ENCODE results near the gene INTS1. TPM values are rescaled to one million over a fixed set of nuclear protein-coding genes. Genes with fewer than 3 reads are reported as not detected.
A peak's percentile ranks its signal among the peaks of the same experiment; 100 is the strongest.

Gene INTS1
- total and polyA plus RNA-seq, 10 of the 15 experiments (the other 5 are each of a cell fraction or from before 2014, with no cell fraction given): 0.52 to 89.0 (median 15.1) TPM

DNA sequence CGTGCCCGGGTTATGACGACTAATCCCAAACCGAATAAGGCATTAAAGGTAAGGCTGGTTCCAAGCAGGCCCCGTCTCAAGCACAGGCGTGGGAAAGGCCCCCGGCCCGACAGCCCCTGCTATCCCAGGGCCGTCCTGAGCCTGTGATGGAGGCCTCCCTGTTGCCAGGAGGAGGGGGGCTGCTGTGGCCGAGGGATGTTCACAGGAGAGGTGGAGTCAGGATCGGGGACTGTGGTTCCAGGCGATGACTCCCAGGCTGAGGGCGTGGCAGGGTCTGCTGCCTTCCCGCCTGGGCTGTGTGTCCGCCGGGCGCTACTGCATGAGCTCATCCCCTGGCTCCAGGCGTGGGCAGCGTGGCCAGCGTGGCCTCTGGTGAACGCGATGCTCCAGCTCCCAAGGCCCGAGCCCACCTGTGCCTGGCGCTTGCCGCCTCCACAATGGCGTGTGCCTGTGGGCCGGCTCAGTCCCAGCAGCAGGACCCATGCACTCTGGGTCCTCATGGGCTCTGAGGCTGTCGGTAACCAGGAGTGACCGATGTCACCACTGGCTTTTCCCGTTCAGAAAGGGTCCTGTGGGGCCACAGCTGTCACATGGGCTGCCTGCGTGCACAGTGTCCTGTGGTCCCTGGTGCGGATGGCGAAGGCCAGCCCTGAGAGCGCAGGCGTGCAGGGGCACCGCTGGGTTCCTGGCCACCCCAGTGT, 35.1 kb upstream of the INTS1 start:
- CTCF ChIA-PET: no interaction called here
- RAD21 ChIA-PET (ENCODE audit: unreplicated experiment): no interaction called here
- Histone ChIP-seq H3K36me3 (ENCODE audit: control insufficient read depth in 2 of 2, insufficient read depth in 2 of 2, low read length in 1 of 2) (peaks cover 3 to 21% of the 10 kb centered on the region in 2 experiments; a peak in 3 of 4 replicates), H3K27me3 (replicated peaks in 1 of 2; ENCODE audit: control insufficient read depth in 2 of 2, insufficient read depth in 2 of 2, low read length in 1 of 2) (no peaks in the 10 kb centered on the region), H2AFZ (ENCODE audit: control insufficient read depth, low read depth, low read length) (no peak overlapping the region), H3K9ac (ENCODE audit: control insufficient read depth, insufficient read depth, low read length) (no peak overlapping the region), H3K9me3 (replicated peaks; ENCODE audit: control insufficient read depth, insufficient read depth, low read length) (no peaks in the 10 kb centered on the region), H3K79me2 (ENCODE audit: control insufficient read depth, insufficient read depth, low read length) (peaks cover 9% of the 10 kb centered on the region), H3K4me1 (ENCODE audit: control insufficient read depth, insufficient read depth, low read length) (0 out of 2 replicates have a peak, but pooled peaks cover 2% of the 10 kb centered on the region), H3K27ac (ENCODE audit: control insufficient read depth, insufficient read depth) (no peak overlapping the region), H4K20me1 (ENCODE audit: control insufficient read depth, insufficient read depth) (no peaks in the 10 kb centered on the region; the same call in 1 of the 2 replicates), H3K4me3 (no peak overlapping the region), H3K4me2 (ENCODE audit: control insufficient read depth, insufficient read depth) (no peak overlapping the region)
- 93% methylated on average over 35 of the region's 36 CpGs for WGBS (ENCODE audit: insufficient coverage, insufficient replicate concordance, low lambda C conversion rate, missing lambda C conversion rate)
- POLR2A ChIA-PET: no interaction called here
- TF ChIP-seq, protein P1, sequence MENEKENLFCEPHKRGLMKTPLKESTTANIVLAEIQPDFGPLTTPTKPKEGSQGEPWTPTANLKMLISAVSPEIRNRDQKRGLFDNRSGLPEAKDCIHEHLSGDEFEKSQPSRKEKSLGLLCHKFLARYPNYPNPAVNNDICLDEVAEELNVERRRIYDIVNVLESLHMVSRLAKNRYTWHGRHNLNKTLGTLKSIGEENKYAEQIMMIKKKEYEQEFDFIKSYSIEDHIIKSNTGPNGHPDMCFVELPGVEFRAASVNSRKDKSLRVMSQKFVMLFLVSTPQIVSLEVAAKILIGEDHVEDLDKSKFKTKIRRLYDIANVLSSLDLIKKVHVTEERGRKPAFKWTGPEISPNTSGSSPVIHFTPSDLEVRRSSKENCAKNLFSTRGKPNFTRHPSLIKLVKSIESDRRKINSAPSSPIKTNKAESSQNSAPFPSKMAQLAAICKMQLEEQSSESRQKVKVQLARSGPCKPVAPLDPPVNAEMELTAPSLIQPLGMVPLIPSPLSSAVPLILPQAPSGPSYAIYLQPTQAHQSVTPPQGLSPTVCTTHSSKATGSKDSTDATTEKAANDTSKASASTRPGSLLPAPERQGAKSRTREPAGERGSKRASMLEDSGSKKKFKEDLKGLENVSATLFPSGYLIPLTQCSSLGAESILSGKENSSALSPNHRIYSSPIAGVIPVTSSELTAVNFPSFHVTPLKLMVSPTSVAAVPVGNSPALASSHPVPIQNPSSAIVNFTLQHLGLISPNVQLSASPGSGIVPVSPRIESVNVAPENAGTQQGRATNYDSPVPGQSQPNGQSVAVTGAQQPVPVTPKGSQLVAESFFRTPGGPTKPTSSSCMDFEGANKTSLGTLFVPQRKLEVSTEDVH (IDR thresholded peaks at IDR 0.05; ENCODE audit: low read depth, partially characterized antibody): no peak
- TF ChIP-seq RAD21 (IDR thresholded peaks at IDR 0.05; ENCODE audit: insufficient read depth, low read depth, low read length) (no peak), MEF2A (IDR thresholded peaks at IDR 0.05; ENCODE audit: insufficient read depth, low read depth, low read length) (no peak), SMAD1 (IDR thresholded peaks at IDR 0.05; ENCODE audit: low read depth, partially characterized antibody) (no peak), POLR2A (IDR thresholded peaks at IDR 0.05; ENCODE audit: low read depth, low read length) (0 out of 2 replicates have a peak, but pooled peaks have one; percentile 48)
- TF ChIP-seq, protein P2, sequence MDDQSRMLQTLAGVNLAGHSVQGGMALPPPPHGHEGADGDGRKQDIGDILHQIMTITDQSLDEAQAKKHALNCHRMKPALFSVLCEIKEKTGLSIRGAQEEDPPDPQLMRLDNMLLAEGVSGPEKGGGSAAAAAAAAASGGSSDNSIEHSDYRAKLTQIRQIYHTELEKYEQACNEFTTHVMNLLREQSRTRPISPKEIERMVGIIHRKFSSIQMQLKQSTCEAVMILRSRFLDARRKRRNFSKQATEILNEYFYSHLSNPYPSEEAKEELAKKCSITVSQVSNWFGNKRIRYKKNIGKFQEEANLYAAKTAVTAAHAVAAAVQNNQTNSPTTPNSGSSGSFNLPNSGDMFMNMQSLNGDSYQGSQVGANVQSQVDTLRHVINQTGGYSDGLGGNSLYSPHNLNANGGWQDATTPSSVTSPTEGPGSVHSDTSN (IDR thresholded peaks at IDR 0.05; ENCODE audit: insufficient replicate concordance, low read depth, low read length): no peak
- SMC1A ChIA-PET (ENCODE audit: uncharacterized antibody, unreplicated experiment): no interaction called here
- intact Hi-C loops (cut with micrococcal nuclease; ENCODE audit: unreplicated experiment) (no loop called here), in situ Hi-C loops (cut with MboI) (no loop called here)
- DNase-seq (ENCODE audit: low read depth, low spot score) (no peak), ATAC-seq (no peak), FAIRE-seq (no peak)
- BruUV-seq (replicated peaks): no TSS peak

Data from GM12878 (cell line).